HG02642 (cell line): Measurements from ENCODE around the gene CTPS1.

Experiments
- ATAC-seq: cut with Tn5 transposase; IDR thresholded peaks from one replicate; pipeline ENCODE4 v1.9.1; 2021; ENCODE audit warnings: mild to moderate bottlenecking; ENCODE audit not compliant: unreplicated experiment, poor library complexity

CTPS1 gene

DNA sequence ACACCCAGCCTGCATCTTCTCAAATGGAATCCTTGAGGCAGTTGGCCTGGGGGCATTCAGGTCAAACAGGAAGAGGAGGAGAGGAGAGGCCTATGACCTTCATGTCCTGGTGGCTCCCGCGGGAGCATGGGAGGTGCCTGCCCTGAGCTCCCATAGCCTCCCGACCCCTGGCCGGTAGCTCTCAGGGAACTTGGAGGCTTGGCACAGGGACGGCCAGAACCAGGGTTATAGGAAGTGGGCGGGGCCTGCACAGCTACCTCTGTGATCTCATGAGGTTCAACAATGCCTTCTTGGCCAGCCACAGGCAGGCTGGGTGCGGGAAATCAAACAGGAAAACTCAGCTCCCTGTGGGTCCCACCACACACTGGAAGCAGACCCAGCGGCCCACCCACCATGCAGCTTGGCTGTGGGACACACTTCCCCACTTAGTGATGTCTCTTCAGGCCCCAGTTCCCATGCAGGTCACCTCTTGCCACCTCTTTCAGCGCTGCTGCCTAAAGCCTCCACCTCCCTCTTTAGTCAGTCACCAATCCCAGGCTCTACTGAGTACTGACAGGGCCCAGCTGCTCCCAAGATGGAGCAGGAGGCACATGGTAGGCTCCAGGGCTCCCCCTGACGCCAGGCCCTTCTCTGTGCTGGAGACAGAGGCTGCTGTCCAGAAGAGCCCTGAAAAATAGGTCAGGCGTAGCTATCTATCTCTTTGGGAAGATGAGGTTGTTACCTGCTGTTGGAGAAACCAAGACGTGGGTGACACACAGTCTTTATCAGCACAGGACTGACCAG, 42.2 kb downstream of the CTPS1 start, which contains the start of gene SLFNL1:
TSS of gene SLFNL1 (minus strand) at position 200 of the 783 bp plus-strand sequence. CDS start 1,065 bp downstream, outside the sequence.
- no peak for ATAC-seq

DNA sequence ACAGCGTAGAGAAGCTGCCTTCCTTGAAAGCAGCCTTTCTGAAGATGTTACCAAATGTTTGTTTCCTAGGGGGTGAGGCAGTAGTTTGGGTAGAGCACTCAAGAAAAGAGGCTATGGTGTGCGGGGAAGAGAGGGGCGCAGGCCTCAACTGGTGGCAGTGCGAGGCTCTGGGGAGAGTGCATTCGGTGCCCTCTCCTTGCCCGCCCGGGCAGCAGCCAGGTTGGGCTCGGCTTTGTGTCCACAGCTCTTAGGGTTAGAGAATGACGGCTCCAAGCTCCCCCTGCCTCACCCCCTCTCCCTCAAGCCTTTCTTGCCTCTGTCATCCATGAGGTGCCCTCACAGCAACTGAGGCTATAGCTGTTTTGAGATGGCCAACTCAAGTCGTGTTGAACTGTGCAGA, 42.9 kb downstream of the CTPS1 start:
- ATAC-seq, result no peak

DNA sequence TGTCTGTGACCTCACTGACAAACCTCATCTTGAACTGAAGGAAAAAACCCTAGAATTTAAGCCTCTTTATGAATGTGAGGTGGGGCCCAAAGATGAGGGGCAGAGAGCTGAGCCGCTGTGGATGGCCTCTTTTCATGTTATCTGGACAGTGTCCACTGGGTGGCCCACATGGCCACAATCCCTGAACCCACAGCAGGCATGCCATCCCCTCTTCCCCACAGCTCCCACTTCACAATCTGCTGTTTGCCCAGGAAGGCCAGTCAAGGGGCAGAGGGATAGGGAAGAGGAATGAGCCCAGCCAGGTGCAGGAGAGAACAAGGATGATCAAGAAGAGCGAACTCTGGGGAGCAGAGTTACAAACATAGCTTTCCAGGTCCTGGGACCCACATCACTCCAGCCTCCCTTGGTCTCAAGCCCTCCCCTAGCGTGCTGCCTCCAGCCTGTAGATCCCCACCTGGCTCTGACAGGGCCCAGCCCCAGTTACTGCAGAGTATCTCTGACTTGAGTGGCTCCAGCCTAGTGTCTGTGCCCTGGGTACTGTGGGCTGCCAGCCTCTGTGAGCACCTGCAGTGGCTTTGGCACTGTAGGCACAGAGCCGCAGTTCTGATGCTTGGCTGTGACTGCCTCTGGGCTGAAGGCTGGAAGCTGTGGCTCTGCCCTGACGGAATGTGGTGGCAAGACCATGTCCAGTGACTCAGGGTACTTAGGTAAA, 43.9 kb downstream of the CTPS1 start:
- no peak for ATAC-seq

DNA sequence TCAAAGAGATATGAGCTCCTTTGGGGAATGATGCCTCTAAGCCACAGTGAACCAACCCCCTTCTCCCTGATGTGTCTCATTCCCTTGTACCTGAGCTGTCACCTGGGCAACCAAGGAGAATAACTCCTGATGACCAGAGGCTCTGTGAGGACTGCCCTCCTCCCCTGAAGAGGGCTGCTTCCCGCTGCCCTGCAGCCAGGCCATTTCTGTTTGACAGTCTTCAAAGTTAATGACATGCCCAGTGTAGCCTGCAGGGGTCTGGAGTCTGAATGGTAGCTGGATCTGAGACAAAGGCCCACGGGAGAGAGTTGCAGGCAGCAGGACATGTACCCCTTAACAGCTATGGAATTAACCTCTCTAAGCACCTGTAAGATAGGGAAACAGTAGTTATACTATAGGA, 45.5 kb downstream of the CTPS1 start:
- ATAC-seq, result no peak

DNA sequence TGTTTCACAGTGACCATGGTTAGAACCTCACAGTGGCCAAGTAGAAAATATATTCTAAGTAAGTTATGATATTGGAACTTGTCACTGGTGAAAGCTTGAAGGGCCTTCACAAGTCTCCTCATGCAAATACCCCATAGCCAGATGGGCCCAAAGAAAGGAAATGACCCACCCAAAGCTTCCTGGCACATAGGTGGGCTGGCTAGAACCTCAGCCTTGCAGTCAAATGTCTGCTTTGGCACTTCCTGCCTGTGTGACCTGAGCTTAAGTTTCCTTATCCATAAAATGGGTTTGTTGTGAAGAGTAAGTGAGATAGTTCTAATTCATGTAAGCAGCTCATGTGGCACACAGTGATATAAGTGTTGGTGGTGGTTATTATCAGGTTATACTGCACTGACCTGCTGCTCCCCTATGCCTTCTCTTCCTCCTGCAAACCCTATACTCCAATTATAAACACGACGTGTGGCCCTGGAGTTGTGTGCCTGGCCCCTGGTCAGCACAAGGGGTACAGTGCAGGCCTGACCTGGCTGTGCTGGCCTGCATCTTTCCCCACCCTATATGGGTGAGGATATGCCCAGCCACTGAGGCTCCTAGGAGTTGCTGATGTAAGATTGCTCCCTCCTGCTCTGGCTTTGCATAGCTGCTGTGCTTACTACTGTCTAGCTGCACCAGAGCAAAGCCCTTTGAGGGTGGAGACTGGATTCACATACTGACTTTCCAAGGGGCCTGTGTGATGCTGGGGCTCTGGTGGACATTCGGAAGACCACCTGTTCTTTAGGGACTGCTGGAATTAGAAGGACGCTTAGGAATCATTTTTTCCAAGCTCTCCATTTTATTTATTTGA, 46.7 kb downstream of the CTPS1 start:
- no peak for ATAC-seq

DNA sequence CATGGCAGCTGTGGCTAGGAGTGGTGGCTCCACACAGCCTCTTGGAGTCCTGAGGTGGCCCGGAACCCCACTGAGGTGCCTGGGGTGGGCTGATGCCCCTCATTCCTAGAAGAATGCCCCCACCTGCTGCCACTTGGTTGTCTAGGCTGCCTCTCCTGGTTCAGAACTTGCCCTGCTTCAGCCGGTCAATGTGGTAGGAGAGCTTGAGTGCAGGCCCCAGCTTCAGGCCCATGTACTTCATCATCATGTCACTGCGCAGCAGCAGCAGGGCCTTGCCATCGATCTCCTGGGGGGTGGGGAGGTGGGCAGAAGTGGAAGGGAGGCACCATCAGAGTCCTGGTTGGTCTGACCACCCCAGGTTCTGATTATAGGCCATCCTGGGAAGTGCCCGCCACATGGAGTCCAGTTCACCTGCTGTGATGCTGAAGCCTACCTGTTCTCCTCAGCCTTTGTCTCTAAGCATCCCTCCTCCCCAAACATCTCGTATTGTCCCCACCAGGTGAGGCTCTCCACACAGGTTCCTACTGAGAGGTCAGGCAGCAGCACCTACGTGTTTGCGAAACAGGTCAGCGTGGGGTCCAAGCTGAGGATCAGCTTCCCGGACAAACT, 48.6 kb downstream of the CTPS1 start:
- no peak for ATAC-seq

DNA sequence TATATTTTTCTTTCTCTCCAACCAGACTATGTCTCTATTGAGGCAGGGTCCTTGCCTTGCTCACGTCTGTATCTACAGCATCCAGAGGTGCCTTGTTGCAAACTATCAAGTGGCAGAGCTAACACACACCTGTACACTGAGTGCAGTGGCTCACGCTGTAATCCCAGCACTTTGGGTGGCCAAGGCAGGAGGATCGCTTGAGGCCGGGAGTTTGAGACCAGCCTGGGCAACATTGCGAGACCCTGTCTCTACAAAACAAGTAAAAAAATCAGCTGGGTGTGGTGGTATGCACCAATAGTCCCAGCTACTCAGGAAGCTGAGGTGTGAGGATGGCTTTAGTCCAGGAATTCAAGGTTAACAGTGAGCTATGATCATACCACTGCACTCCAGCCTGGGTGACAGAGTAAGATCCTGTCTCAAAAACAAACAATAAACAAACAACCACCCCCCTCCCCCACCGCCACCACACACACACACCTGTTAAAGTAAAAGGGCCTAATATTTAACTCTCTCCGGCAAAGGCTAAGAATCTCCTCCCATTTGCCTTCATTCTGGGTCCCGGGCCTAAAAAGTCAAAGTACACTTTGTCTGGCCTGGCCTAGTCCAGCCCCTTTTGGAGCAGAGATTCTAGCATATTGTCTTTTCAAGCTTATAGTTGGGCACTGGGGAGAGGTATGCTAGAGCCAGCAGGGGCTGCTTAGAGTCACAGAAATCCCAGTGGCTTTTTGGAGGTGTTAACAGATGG, 51.5 kb downstream of the CTPS1 start:
- no peak for ATAC-seq

DNA sequence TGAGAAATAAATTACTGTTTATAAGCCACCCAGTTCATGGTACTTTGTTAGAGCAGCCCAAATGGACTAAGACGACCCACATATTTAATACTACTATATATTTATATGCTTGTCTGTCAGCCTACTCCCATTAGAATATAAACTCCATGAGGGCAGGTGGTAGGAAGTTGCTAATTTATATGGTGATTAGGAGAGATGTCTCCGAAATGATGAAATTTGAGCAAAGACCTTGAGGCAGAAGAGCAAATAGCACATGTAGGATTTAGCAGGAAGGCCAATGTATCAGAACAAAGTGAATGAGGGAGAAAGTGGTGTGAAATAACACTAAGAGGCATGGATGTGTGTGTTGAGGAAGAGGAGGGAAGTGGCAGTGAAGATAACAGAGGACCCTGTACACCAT, 52.7 kb downstream of the CTPS1 start:
- ATAC-seq, result no peak

DNA sequence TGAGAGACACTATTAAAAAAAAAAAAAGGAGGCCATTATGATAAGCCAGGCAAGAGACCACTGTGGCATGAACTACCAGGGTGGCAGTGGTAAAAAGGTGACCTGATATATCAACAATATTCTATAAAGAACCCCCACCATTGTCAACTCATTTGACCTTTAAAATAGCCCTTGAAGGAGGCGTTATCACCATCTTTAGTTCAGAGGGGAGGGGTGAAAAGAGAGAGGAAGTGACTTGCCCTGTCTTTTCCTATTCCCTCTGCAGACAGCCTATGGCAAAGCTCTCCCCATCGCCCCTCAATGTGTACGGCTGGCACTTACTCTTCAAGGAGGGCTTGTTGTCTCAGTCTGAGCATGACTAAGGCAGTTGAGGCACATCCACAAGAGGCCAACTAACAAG, 53.8 kb downstream of the CTPS1 start:
- no peak for ATAC-seq

DNA sequence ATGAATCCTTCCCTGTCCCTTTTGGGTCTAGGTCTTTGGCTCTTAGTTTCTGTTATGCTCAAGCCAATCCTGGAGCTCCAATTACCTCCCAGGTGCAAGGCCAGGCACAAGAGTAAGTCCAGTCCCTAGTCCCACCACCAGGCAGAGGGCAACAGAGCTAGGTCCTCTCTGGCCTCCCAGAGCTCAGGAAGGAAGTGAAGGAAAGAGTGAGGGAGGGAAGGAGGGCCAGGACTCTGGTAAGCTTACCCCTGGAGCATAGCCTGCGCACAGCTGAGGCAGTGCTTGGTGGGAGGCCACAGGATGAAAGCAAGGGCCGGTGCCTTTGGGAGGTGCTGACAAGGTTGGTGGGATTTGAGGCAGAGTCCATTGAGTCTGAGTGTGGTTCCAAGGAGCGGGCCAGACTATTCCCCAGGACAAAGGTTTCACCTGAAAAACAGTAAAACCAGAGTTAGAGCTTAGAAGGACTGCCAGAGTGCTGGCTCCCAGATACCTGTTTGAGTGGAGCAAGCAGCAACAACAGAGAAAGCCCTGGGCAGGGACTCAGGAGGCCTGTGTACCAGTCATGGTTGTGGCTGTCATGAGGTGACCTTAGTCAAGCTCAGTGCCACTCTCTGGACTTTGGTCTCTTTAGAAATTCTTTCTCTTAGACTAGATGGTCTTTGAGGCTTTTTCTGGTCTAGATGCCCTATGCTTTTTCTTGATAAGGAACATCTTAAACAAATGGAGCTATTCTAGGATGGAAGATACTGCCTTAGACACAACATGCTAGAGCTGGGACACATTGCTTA, 57.8 kb downstream of the CTPS1 start:
- ATAC-seq, result no peak

DNA sequence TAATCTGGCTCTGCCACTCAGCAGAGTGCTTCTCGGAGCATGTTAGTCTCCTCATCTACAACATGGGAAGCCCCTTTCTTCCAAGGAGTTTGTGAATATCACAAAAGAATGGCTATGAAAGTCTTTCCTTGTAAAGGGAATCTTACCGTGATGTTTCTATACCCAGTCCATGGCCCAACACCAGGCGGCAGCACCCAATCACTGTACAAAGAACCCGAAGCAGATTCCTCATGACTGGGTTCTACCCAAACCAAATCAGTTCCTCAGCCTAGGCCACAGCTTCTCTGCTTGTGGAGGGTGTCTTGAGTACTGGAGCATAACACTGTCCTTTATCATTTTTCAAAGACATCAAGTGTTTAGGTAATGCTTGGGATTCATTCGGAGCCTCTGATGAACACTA, 58.6 kb downstream of the CTPS1 start:
- no peak for ATAC-seq

DNA sequence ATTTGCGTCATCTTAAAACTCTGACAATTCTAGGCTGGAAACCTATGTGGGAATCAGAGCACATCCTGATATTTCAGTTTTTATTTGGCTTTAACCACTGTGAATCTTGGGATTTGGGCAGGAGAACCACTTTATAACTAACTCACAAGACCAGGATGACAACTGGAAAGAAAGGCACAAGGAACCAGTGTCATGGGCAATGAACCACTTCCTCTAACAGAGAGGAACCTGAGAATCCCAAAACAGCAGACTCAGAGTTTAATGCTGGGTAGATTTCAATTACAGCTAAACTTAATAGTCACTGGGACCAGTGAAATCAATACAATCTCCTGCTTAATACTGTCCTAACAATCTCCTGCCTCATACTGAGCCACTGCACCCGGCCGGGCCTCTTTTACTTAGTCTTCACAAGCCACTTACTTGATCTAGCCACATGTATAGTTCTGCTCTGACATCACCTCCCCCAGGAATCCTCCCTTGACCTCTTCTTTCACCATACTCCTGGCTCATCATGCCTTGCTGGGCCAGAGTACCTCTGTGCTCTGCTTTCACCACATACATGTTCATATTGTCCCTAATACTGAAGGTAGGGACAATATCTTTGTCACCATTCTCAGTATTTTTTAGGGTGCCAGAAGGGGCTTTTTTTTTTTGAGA, 62.2 kb downstream of the CTPS1 start:
- ATAC-seq, result no peak

DNA sequence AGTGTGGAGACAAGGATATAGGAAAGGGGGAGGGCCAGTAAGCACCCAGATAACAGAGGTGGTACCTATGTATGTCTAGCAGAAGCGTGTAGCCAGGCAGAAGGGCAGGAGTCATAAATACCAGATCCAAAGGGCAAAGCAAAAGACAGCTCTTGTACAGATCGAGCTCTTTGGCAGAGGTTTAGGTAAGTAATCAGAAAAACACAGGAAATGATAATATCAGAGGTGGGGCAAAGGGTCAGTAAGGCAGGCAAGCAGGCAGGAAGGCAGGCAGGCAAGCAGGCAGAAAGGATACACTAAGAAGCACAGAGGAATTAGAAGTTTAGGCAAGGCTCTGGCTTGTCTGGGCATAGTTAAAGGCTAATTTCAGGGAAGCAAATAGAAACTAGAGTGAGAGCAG, 64.7 kb downstream of the CTPS1 start:
- ATAC-seq, result no peak

DNA sequence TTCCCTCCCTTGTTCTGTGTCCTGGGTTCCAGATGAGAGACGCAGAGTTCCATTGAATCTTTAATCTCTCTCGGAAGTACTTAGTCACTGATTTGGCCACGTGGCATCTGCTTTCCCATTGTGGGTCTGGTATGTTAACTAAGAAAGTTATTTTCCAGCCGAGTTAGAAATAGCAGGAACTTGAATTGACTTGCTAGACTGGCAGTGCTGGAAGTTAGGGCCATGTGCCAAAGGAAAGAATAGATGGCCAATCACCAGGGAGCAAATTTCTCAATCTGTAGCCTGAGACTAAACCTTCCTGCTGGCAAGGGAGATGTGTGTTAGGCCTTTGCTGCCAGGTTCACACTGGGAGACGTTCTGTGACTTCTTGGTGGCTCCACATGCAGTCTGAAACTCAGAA, 66.2 kb downstream of the CTPS1 start:
- no peak for ATAC-seq

DNA sequence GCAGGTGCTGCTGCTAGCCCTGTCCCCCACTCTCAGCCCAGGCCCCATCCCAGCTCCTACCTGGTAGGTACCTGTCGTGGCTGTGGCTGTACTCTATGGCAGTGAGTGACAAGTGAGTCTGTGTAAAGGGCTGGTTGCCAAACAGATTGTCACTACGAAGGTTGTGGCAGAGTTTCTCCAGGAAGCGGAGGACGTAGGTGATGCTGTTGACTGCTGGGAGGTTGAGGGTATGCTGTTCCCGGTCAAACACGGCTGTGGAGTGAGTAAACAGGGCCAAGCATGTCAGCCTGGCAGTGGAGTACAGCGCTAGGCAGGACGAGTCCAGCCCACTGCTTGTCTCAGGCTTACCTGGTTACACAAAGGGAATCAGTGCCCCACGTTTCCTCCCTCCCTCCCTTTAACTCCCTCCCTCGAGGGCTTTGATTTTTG, 66.9 kb downstream of the CTPS1 start:
- ATAC-seq, result no peak

DNA sequence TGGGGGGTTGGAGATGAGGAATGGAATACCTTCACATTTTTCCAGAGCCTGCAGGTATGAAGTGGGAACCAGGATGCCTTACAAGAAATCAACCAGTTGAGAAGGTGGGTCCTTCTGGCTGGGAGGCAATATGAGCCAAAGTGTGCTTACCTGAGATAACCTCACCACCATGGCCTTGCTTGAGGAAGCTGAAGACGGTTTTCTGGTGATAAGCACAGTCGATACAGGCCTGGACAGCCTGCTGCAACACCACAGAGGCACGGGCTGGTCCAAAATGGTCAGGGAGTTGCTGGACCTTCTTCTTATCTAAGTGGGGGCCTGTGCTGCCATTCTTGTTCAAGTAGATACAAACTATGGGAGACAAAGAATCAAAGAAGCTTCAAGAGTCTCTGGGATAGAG, 69.0 kb downstream of the CTPS1 start:
- ATAC-seq, result no peak

DNA sequence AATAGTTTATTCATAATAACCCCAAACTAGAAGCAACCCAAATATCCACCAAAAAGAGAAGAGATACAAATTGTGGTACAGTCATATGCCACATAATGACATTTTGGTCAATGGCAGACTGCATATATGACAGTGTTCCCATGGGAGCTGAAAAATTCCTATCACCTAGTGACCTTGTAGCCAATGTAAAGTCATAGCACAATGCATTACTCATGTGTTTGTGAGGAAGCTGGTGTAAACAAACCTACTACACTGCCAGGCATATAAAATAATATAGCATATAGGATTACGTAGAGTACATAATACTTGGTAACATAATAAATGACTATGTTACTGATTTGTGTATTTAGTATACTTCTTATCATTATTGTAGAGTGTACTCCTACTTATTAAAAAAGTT, 71.5 kb downstream of the CTPS1 start:
- ATAC-seq, result no peak

DNA sequence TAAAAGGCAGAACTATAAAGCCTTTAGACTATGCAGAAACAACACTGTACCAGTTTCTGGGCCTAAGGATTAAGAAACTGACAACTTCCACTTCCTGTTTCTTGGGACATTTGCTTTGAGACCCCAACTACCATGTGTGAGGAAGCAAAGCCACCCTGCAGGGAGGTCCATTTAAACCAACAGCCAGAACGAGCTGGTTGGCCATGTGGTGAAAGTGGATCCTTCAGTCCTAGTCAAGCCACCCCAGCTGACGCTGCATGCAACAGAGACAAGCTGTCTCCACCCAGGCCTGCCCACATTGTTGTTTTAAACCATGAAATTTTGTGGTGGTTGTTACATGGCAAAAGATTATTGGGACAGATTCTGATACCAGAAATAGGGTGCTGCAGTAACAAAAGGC, 73.8 kb downstream of the CTPS1 start:
- no peak for ATAC-seq

DNA sequence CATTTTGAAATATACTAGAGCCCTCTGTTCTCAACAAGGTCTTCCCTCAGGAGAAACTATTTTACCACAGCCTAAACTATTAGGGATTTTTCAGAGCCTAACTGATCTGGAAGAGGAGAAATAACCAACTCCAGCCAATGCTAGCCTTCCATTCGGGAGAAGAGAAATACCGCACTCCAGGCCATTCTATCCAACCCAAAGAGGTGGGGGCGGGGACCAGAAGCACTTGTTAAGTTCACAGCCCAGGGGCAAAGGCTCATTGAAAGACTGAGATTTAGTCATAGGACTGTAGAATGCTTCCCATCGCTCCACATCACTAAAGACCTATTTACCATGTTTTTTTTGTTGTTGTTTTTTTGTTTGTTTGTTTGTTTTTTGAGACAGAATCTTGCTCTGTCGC, 77.4 kb downstream of the CTPS1 start:
- no peak for ATAC-seq
